Mesenchymal stem cell (in vitro differentiated cells and primary cell): Measurements from ENCODE around the gene STK4.

Experiments used
- DNase-seq: peaks from one replicate; pipeline ENCODE4 v3.0.0-alpha.2; 2013
- H2AFZ ChIP-seq: one replicate; pipeline ENCODE4 v1.6.1; 2013; ENCODE audit warnings: low read depth, mild to moderate bottlenecking, control low read depth, inconsistent platforms, low read length, moderate library complexity
- H2AK5ac ChIP-seq: 2 replicates; pipeline ENCODE4 v1.6.1; 2013; ENCODE audit warnings: low read length, moderate library complexity, mild to moderate bottlenecking, inconsistent platforms; ENCODE audit not compliant: severe bottlenecking
- H2BK120ac ChIP-seq: one replicate; pipeline ENCODE4 v1.6.1; 2013; ENCODE audit warnings: low read depth, mild to moderate bottlenecking, inconsistent platforms, low read length, moderate library complexity
- H2BK12ac ChIP-seq, 2 experiments: one replicate each; pipeline ENCODE4 v1.6.1; 2013; ENCODE audit warnings: inconsistent platforms in 2 of 2, low read length in 2 of 2, mild to moderate bottlenecking in 2 of 2, moderate library complexity in 2 of 2, control low read depth in 1 of 2
- H2BK15ac ChIP-seq: one replicate; pipeline ENCODE4 v1.6.1; 2013; ENCODE audit warnings: mild to moderate bottlenecking, low read depth, inconsistent platforms; ENCODE audit not compliant: poor library complexity, severe bottlenecking
- H2BK5ac ChIP-seq: 2 replicates; pipeline ENCODE4 v1.6.1; 2013; ENCODE audit warnings: low read depth, mild to moderate bottlenecking, low read length, control low read depth, inconsistent platforms; ENCODE audit not compliant: poor library complexity, severe bottlenecking
- H3K14ac ChIP-seq, 2 experiments: one replicate each; pipeline ENCODE4 v1.6.1; 2013; ENCODE audit warnings: inconsistent platforms in 2 of 2, low read length in 2 of 2, control low read depth in 1 of 2, mild to moderate bottlenecking in 1 of 2, moderate library complexity in 1 of 2
- H3K18ac ChIP-seq, 2 experiments: one replicate each; pipeline ENCODE4 v1.6.1; 2013; ENCODE audit warnings: inconsistent platforms in 2 of 2, low read length in 2 of 2, control low read depth in 1 of 2, low read depth in 1 of 2, mild to moderate bottlenecking in 1 of 2
- H3K23ac ChIP-seq, 2 experiments: one replicate each; pipeline ENCODE4 v1.6.1; 2013; ENCODE audit warnings: inconsistent platforms in 2 of 2, low read length in 2 of 2, mild to moderate bottlenecking in 2 of 2, moderate library complexity in 2 of 2, control low read depth in 1 of 2
- H3K27ac ChIP-seq: 2 replicates; pipeline ENCODE4 v1.5.1; 2013; ENCODE audit warnings: mild to moderate bottlenecking, moderate library complexity, low read length, control low read depth, inconsistent platforms; ENCODE audit not compliant: poor library complexity, severe bottlenecking
- H3K27me3 ChIP-seq, 2 experiments: 2 replicates each; pipeline versions ENCODE4 v1.6.1 to v1.7.0; 2013; ENCODE audit warnings: low read length in 2 of 2, mild to moderate bottlenecking in 2 of 2, moderate library complexity in 2 of 2, control low read depth in 1 of 2, inconsistent platforms in 1 of 2; ENCODE audit not compliant: control insufficient read depth in 1 of 2, insufficient read depth in 1 of 2
- H3K36me3 ChIP-seq, 2 experiments: 2 replicates each; pipeline versions ENCODE4 v1.6.1 to v1.7.0; 2013; ENCODE audit warnings: low read length in 2 of 2, control low read depth in 1 of 2, inconsistent platforms in 1 of 2, low read depth in 1 of 2, mild to moderate bottlenecking in 1 of 2; ENCODE audit not compliant: insufficient read depth in 2 of 2, control insufficient read depth in 1 of 2
- H3K4ac ChIP-seq, 2 experiments: one replicate each; pipeline ENCODE4 v1.6.1; 2013; ENCODE audit warnings: inconsistent platforms in 2 of 2, low read length in 2 of 2, mild to moderate bottlenecking in 2 of 2, moderate library complexity in 2 of 2, control low read depth in 1 of 2, low read depth in 1 of 2
- H3K4me1 ChIP-seq: 2 replicates; pipeline ENCODE4 v1.6.1; 2013; ENCODE audit warnings: low read depth, low read length, control low read depth; ENCODE audit not compliant: control insufficient read depth, insufficient read depth
- H3K4me2 ChIP-seq: 2 replicates; pipeline ENCODE4 v1.6.1; 2013; ENCODE audit warnings: low read length, mild to moderate bottlenecking, inconsistent platforms; ENCODE audit not compliant: poor library complexity, severe bottlenecking
- H3K4me3 ChIP-seq, 2 experiments: 2 replicates each; pipeline versions ENCODE4 v1.5.1 to v1.7.0; 2013; ENCODE audit warnings: low read length in 2 of 2, mild to moderate bottlenecking in 2 of 2, control low read depth in 1 of 2, low read depth in 1 of 2; ENCODE audit not compliant: insufficient read depth in 1 of 2
- H3K79me1 ChIP-seq: replicated peaks from 2 replicates; pipeline ENCODE4 v1.6.1; 2013; ENCODE audit warnings: mild to moderate bottlenecking, control low read depth, low read length, inconsistent platforms; ENCODE audit not compliant: poor library complexity, severe bottlenecking
- H3K9ac ChIP-seq: 2 replicates; pipeline ENCODE4 v1.7.0; 2013; ENCODE audit warnings: mild to moderate bottlenecking, low read length, moderate library complexity
- H3K9me3 ChIP-seq: 2 replicates; pipeline ENCODE4 v1.7.0; 2013; ENCODE audit warnings: mild to moderate bottlenecking, low read length; ENCODE audit not compliant: control insufficient read depth
- H4K8ac ChIP-seq: one replicate; pipeline ENCODE4 v1.6.1; 2013; ENCODE audit warnings: inconsistent platforms, mild to moderate bottlenecking, low read length, moderate library complexity
- H4K91ac ChIP-seq: one replicate; pipeline ENCODE4 v1.6.1; 2013; ENCODE audit warnings: mild to moderate bottlenecking, low read length, inconsistent platforms
- WGBS: methylation state at CpG from one replicate; pipeline ENCODE4 v1.1.7; 2013; ENCODE audit warnings: mixed read lengths; 5-methylcytosine and 5-hydroxymethylcytosine counted together

STK4 gene

GRCh38 chr20:45047581-45048119 is 81.3 kb downstream of the STK4 start:
- Histone ChIP-seq H4K8ac (no peak overlapping the region), H2BK5ac (no peak overlapping the region), H3K36me3 (no peaks in the 10 kb centered on the region), H3K18ac (no peak overlapping the region), H3K27me3 (no peaks in the 10 kb centered on the region), H3K9ac (no peak overlapping the region), H3K4ac (no peak overlapping the region), H4K91ac (no peak overlapping the region), H3K79me1 (peaks cover 18% of the 10 kb centered on the region), H3K23ac (no peak overlapping the region), H3K4me3 (no peak overlapping the region), H3K9me3 (no peaks in the 10 kb centered on the region), H2BK15ac (no peak overlapping the region), H2AK5ac (no peak overlapping the region), H2BK12ac (no peak overlapping the region), H2AFZ (no peak overlapping the region), H3K14ac (no peak overlapping the region), H3K4me1 (peaks cover 3% of the 10 kb centered on the region), H3K27ac (no peak overlapping the region), H2BK120ac (no peak overlapping the region), H3K4me2 (no peak overlapping the region)
- DNase-seq = no peak
- 100% methylated on average over 2 of the region's 2 CpGs for WGBS

DNA sequence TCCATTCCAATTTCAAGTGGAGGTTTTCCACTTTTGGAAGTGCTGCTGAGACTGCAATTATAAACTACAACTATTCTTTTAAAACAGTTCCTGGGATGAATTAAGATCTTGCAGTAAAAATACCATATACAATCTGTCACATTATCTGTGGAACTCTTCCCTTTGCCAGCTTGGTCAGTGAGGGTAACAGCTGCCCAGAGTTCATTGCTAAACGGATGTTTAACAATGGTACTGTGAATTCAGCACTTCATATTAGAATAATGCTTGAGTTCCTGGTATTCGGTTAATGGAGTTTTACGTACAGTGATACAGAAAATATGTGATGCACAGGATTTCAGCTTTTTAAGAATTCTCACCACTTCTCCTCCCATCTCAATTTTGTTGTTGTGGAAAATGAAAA is 83.1 kb downstream of the STK4 start:
- Histone ChIP-seq H3K18ac (no peak overlapping the region), H2BK120ac (no peak overlapping the region), H3K4me1 (peaks cover 2% of the 10 kb centered on the region), H2BK15ac (no peak overlapping the region), H2AFZ (no peak overlapping the region), H3K23ac (no peak overlapping the region), H3K27me3 (no peaks in the 10 kb centered on the region), H4K8ac (no peak overlapping the region), H3K27ac (no peak overlapping the region), H2BK12ac (no peak overlapping the region), H3K9ac (no peak overlapping the region), H3K4me2 (no peak overlapping the region), H3K79me1 (peaks cover 15% of the 10 kb centered on the region), H2AK5ac (no peak overlapping the region), H3K4me3 (no peak overlapping the region), H3K14ac (no peak overlapping the region), H3K36me3 (no peaks in the 10 kb centered on the region), H3K9me3 (no peaks in the 10 kb centered on the region), H2BK5ac (no peak overlapping the region), H3K4ac (no peak overlapping the region), H4K91ac (no peak overlapping the region)
- DNase-seq = no peak
- WGBS = 91% methylated on average over 1 of the region's 3 CpGs

- Histone ChIP-seq H3K23ac (no peak overlapping the region), H3K9ac (no peak overlapping the region), H3K4ac (no peak overlapping the region), H3K9me3 (no peaks in the 10 kb centered on the region), H2AFZ (no peak overlapping the region), H3K36me3 (peaks cover 0 to 2% of the 10 kb centered on the region in 2 experiments), H2BK12ac (no peak overlapping the region), H3K27me3 (no peaks in the 10 kb centered on the region), H3K4me2 (no peak overlapping the region), H3K27ac (no peak overlapping the region), H2AK5ac (no peak overlapping the region), H3K18ac (no peak overlapping the region), H2BK120ac (no peak overlapping the region), H2BK5ac (no peak overlapping the region), H4K8ac (no peak overlapping the region), H3K4me3 (no peak overlapping the region), H4K91ac (no peak overlapping the region), H2BK15ac (no peak overlapping the region), H3K4me1 (peaks cover 2% of the 10 kb centered on the region), H3K79me1 (peaks cover 18% of the 10 kb centered on the region), H3K14ac (no peak overlapping the region)
- whole genome bisulfite sequencing = 77% methylated on average over 4 of the region's 5 CpGs
- no peak for DNase-seq
Measured at GRCh38 chr20:45049904-45050471, 83.7 kb downstream of the STK4 start.

GRCh38 chr20:45051204-45052060 is 85.1 kb downstream of the STK4 start:
- no peak overlapping the region for H3K4me2 ChIP-seq
- no peak for DNase-seq
- no peak overlapping the region for H3K23ac ChIP-seq
- 98% methylated on average over 2 of the region's 3 CpGs for whole genome bisulfite sequencing
- H2BK5ac ChIP-seq = no peak overlapping the region
- no peak overlapping the region for H3K4ac ChIP-seq
- no peak overlapping the region for H2AK5ac ChIP-seq
- peaks cover 2% of the 10 kb centered on the region for H3K4me1 ChIP-seq
- H3K4me3 ChIP-seq = no peak overlapping the region
- peaks cover 15% of the 10 kb centered on the region for H3K79me1 ChIP-seq
- no peak overlapping the region for H2AFZ ChIP-seq
- H4K91ac ChIP-seq = no peak overlapping the region
- no peaks in the 10 kb centered on the region for H3K27me3 ChIP-seq
- no peak overlapping the region for H4K8ac ChIP-seq
- no peak overlapping the region for H3K9ac ChIP-seq
- no peak overlapping the region for H3K14ac ChIP-seq
- no peak overlapping the region for H2BK15ac ChIP-seq
- no peak overlapping the region for H3K18ac ChIP-seq
- H2BK12ac ChIP-seq = no peak overlapping the region
- H3K9me3 ChIP-seq = no peaks in the 10 kb centered on the region
- peaks cover 0 to 2% of the 10 kb centered on the region in 2 experiments for H3K36me3 ChIP-seq
- no peak overlapping the region for H2BK120ac ChIP-seq
- H3K27ac ChIP-seq = no peak overlapping the region
